Stomach (tissue), 9 donors: Measurements from ENCODE around the gene DHX58. TPM values are rescaled to one million over a fixed set of nuclear protein-coding genes. Genes with fewer than 3 reads are reported as not detected.
"Not testable (repeated sequence)": the region's sequence is repeated elsewhere in the genome, so short reads cannot be mapped to it uniquely, and the experiment has no call there.

Experiments
- DNase-seq, 2 donors: peaks; one replicate each; pipeline versions ENCODE4 v3.0.0 to v3.0.0-alpha.2; 2013 to 2019
- H3K27ac ChIP-seq, 5 donors: fragments of 200-600 bp in 4 of 5; sonication (generic) in 4 of 5; one replicate each; pipeline ENCODE4 v1.5.1; 2013 to 2019; ENCODE audit warnings: mild to moderate bottlenecking in 1 of 5, moderate library complexity in 1 of 5
- H3K27me3 ChIP-seq, 3 donors: fragments of 200-600 bp; sonication (generic); one replicate each; pipeline ENCODE4 v1.5.1; 2017 to 2019; ENCODE audit warnings: mixed run types in 1 of 3
- H3K36me3 ChIP-seq, 4 donors: fragments of 200-600 bp; sonication (generic); 1 replicate in 3 of 4; 2 replicates in 1 of 4; pipeline ENCODE4 v1.5.1; 2016 to 2019
- H3K4me1 ChIP-seq, 4 donors: fragments of 200-600 bp; sonication (generic); one replicate each; pipeline ENCODE4 v1.5.1; 2016 to 2019
- H3K4me3 ChIP-seq, 4 donors: fragments of 200-600 bp; sonication (generic) in 3 of 4; one replicate each; pipeline ENCODE4 v1.5.1; 2016 to 2019; ENCODE audit warnings: mild to moderate bottlenecking in 1 of 4
- H3K9me3 ChIP-seq, 4 donors: fragments of 200-600 bp; sonication (generic); one replicate each; pipeline ENCODE4 v1.5.1; 2016 to 2019
- CTCF ChIP-seq, 7 experiments: fragments of 450-650 bp in 4 of 7; fragments of 200-600 bp in 3 of 7; sonication (generic) in 3 of 7; IDR thresholded peaks; one replicate each; pipeline ENCODE4 v1.5.1; 2016 to 2019; ENCODE audit warnings: antibody characterized with exemption in 7 of 7, control low read depth in 2 of 7, mild to moderate bottlenecking in 1 of 7
- EP300 ChIP-seq: sonication (generic); formaldehyde crosslinking; IDR thresholded peaks from one replicate; pipeline ENCODE4 v1.6.1; 2017; ENCODE audit warnings: antibody characterized with exemption
- POLR2A ChIP-seq, 4 donors: fragments of 450-650 bp; IDR thresholded peaks; one replicate each; pipeline ENCODE4 v1.6.1; 2016; ENCODE audit warnings: antibody characterized with exemption in 4 of 4, control low read depth in 2 of 4, mild to moderate bottlenecking in 1 of 4, moderate library complexity in 1 of 4
- POLR2AphosphoS5 ChIP-seq, 3 donors: sonication (generic); formaldehyde crosslinking; IDR thresholded peaks; one replicate each; pipeline ENCODE4 v1.6.1; 2016; ENCODE audit warnings: antibody characterized with exemption in 3 of 3
- WGBS, 5 donors: extraction: QIAGEN DNeasy Blood & Tissue Kit in 3 of 5; methylation state at CpG; one replicate each; pipeline versions ENCODE4 v1.1.5 to v1.1.7; 2013 to 2018; 5-methylcytosine and 5-hydroxymethylcytosine counted together
- intact Hi-C: fragments of 100-400 bp; cut with DNase I; formaldehyde crosslinking; loops from one replicate; pipeline ENCODE4 v1.15.1; 2023; ENCODE audit warnings: low total_unique reads
- polyA plus RNA-seq, 3 donors: library from polyadenylated mRNA; stranded (reverse); fragments of 200-250 nt; gene quantifications; one replicate each; pipeline ENCODE4 v1.2.3, GENCODE V29; 2013
- total RNA-seq, 5 donors: library from RNA; depleted of rRNA; stranded (reverse); fragments of >200 nt; gene quantifications; one replicate each; pipeline versions ENCODE4 v1.1.0 to v1.2.3, GENCODE V29; 2014 to 2016
- donor health status: healthy with polysubstance abuse.
- donor health status: Bipolar disorder and iron deficiency.
- donor health status: healthy.

The DHX58 gene
- total and polyA plus RNA-seq, 8 donors = 3.2 to 23.4 (median 12.9) TPM

- H3K9me3 ChIP-seq = no peaks in the 10 kb centered on the region
- WGBS, 5 donors = 3 to 5% (median 4%) methylated on average over 15 of the region's 15 CpGs
- peak in 1 of 2 donors; percentile 28 for DNase-seq
- H3K4me1 ChIP-seq = peaks cover 28 to 60% (median 50%) of the 10 kb centered on the region in 4 donors
- intact Hi-C loops = no loop called here
- H3K4me3 ChIP-seq = peak overlapping the region; percentile 95 to 99 (median 98)
- no peaks in the 10 kb centered on the region for H3K27me3 ChIP-seq
- TF ChIP-seq POLR2A (IDR thresholded peaks at IDR 0.05) = no peak
- no peak for TF ChIP-seq CTCF (IDR thresholded peaks at IDR 0.05)
- no peak for TF ChIP-seq EP300
- TF ChIP-seq POLR2AphosphoS5 (IDR thresholded peaks at IDR 0.05) = no peak
- H3K27ac ChIP-seq = peak overlapping the region; percentile 75 to 94 (median 87)
- H3K36me3 ChIP-seq = peaks cover 3 to 32% (median 22%) of the 10 kb centered on the region in 4 donors
Observed at GRCh38 chr17:42153919-42154742, 41.6 kb upstream of the DHX58 start.

GRCh38 chr17:42146911-42147607 is 34.5 kb upstream of the DHX58 start:
- H3K4me3 ChIP-seq = no peak overlapping the region
- no peaks in the 10 kb centered on the region for H3K9me3 ChIP-seq
- no peaks in the 10 kb centered on the region for H3K27me3 ChIP-seq
- H3K4me1 ChIP-seq = peaks cover 27 to 73% (median 55%) of the 10 kb centered on the region in 4 donors
- intact Hi-C loops = no loop called here
- WGBS, 5 donors = 79 to 88% (median 83%) methylated on average over 13 of the region's 13 CpGs
- TF ChIP-seq CTCF (IDR thresholded peaks at IDR 0.05) (no peak), EP300 (no peak), POLR2AphosphoS5 (IDR thresholded peaks at IDR 0.05) (no peak), POLR2A (IDR thresholded peaks at IDR 0.05) (no peak)
- H3K27ac ChIP-seq = no peak overlapping the region
- DNase-seq = no peak
- peaks cover 11 to 74% (median 67%) of the 10 kb centered on the region in 4 donors for H3K36me3 ChIP-seq

DNA sequence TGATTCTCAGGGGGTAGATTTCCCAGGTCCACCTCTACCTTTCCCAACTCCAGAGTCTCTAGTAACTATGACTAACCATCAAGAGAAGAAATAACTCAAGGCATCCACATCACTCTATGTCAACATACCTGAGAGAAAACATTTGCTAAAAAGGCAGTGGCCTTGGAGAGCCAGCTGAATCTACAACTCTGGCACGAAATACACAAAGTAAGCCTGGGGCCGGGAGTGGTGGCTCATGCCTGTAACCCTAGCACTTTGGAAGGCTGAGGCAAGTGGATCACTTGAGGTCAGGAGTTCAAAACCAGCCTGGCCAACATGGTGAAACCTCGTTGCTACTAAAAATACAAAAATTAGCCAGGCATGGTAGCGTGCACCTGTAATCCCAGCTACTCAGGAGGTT is 30.6 kb upstream of the DHX58 start:
- H3K27me3 ChIP-seq, H3K9me3 ChIP-seq, intact Hi-C loops, H3K4me3 ChIP-seq: not testable (repeated sequence)
- Histone ChIP-seq H3K4me1 (peaks cover 36 to 70% (median 56%) of the 10 kb centered on the region in 4 donors), H3K36me3 (peaks cover 15 to 66% (median 54%) of the 10 kb centered on the region in 4 donors), H3K27ac (peak overlapping the region in 3 of 5 donors; percentile 16 to 49 (median 28))
- peak in 1 of 2 donors; percentile 47 for DNase-seq
- 45 to 67% (median 53%) methylated on average over 4 of the region's 4 CpGs for WGBS, 5 donors

DNA sequence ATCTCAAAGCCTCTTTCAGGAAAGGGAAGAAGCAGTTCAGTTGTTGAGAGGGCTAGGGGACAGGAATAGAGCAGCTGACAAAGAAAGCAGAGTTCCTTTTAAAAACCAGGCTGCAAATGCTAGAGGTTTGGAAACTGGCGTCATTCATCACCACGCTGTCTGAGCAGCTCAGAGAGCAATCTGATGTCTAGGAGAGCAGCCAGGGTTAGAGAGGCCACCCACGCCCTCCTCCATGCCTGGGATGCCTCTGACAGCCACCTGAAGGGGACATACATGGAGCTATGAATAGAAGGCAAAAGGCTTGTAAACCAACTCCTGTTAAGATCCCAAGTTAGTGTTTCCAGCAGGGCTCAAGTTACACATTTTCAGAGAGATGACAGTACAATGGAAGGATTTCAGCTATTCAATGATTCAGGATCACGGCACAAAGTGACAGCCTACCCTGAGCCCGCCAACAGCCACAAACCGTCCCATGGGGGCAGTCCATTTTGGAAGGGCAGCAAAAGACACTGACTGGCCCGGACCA is 29.9 kb upstream of the DHX58 start:
- H3K4me1 ChIP-seq = peaks cover 44 to 70% (median 58%) of the 10 kb centered on the region in 4 donors
- intact Hi-C loops = no loop called here
- no peaks in the 10 kb centered on the region for H3K9me3 ChIP-seq
- TF ChIP-seq CTCF (IDR thresholded peaks at IDR 0.05) (no peak), POLR2A (IDR thresholded peaks at IDR 0.05) (no peak), EP300 (no peak), POLR2AphosphoS5 (IDR thresholded peaks at IDR 0.05) (no peak)
- H3K27me3 ChIP-seq = no peaks in the 10 kb centered on the region
- no peak for DNase-seq
- WGBS, 5 donors = 73 to 85% (median 80%) methylated on average over 7 of the region's 7 CpGs
- no peak overlapping the region for H3K4me3 ChIP-seq
- H3K27ac ChIP-seq = peak overlapping the region in 2 of 5 donors; percentile 28 to 49
- H3K36me3 ChIP-seq = peaks cover 15 to 59% (median 47%) of the 10 kb centered on the region in 4 donors
